Measurements from ENCODE around the gene PGAP6. TPM values are rescaled to one million over a fixed set of nuclear protein-coding genes. Genes with fewer than 3 reads are reported as not detected.

PGAP6 gene
- total and polyA plus RNA-seq, 2 of the 13 experiments (the other 11 are each of a cell fraction or from before 2014, with no cell fraction given): 52.7 to 136 TPM

- TF ChIP-seq, protein P1, sequence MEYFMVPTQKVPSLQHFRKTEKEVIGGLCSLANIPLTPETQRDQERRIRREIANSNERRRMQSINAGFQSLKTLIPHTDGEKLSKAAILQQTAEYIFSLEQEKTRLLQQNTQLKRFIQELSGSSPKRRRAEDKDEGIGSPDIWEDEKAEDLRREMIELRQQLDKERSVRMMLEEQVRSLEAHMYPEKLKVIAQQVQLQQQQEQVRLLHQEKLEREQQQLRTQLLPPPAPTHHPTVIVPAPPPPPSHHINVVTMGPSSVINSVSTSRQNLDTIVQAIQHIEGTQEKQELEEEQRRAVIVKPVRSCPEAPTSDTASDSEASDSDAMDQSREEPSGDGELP (IDR thresholded peaks at IDR 0.05; ENCODE audit: borderline replicate concordance, low read depth): no peak
- no peak for TF ChIP-seq ZBTB34 (CRISPR knock-in tag; IDR thresholded peaks at IDR 0.05)
- no peak for TF ChIP-seq HOXA9 (CRISPR knock-in tag; IDR thresholded peaks at IDR 0.05; ENCODE audit: borderline replicate concordance)
- TF ChIP-seq SAFB2 (CRISPR knock-in tag; IDR thresholded peaks at IDR 0.05; ENCODE audit: borderline replicate concordance, low read depth): no peak
- TF ChIP-seq CTCF (CRISPR knock-in tag; IDR thresholded peaks at IDR 0.05): peak; percentile 37
- TF ChIP-seq, protein P2, sequence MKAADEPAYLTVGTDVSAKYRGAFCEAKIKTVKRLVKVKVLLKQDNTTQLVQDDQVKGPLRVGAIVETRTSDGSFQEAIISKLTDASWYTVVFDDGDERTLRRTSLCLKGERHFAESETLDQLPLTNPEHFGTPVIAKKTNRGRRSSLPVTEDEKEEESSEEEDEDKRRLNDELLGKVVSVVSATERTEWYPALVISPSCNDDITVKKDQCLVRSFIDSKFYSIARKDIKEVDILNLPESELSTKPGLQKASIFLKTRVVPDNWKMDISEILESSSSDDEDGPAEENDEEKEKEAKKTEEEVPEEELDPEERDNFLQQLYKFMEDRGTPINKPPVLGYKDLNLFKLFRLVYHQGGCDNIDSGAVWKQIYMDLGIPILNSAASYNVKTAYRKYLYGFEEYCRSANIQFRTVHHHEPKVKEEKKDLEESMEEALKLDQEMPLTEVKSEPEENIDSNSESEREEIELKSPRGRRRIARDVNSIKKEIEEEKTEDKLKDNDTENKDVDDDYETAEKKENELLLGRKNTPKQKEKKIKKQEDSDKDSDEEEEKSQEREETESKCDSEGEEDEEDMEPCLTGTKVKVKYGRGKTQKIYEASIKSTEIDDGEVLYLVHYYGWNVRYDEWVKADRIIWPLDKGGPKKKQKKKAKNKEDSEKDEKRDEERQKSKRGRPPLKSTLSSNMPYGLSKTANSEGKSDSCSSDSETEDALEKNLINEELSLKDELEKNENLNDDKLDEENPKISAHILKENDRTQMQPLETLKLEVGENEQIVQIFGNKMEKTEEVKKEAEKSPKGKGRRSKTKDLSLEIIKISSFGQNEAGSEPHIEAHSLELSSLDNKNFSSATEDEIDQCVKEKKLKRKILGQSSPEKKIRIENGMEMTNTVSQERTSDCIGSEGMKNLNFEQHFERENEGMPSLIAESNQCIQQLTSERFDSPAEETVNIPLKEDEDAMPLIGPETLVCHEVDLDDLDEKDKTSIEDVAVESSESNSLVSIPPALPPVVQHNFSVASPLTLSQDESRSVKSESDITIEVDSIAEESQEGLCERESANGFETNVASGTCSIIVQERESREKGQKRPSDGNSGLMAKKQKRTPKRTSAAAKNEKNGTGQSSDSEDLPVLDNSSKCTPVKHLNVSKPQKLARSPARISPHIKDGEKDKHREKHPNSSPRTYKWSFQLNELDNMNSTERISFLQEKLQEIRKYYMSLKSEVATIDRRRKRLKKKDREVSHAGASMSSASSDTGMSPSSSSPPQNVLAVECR (CRISPR knock-in tag; IDR thresholded peaks at IDR 0.05; ENCODE audit: borderline replicate concordance): peak; percentile 10; the same call in 1 of the 2 replicates
- TF ChIP-seq ZNF788 (CRISPR knock-in tag; IDR thresholded peaks at IDR 0.05; ENCODE audit: borderline replicate concordance): peak; percentile 68; the same call in 1 of the 2 replicates
- no peak for TF ChIP-seq ZNF264 (CRISPR knock-in tag; IDR thresholded peaks at IDR 0.05)
- no peak for TF ChIP-seq ZNF660 (CRISPR knock-in tag; IDR thresholded peaks at IDR 0.05; ENCODE audit: borderline replicate concordance, low read depth)
- TF ChIP-seq, protein P3, sequence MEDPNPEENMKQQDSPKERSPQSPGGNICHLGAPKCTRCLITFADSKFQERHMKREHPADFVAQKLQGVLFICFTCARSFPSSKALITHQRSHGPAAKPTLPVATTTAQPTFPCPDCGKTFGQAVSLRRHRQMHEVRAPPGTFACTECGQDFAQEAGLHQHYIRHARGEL (CRISPR knock-in tag; IDR thresholded peaks at IDR 0.05): no peak
- TF ChIP-seq, protein P4, sequence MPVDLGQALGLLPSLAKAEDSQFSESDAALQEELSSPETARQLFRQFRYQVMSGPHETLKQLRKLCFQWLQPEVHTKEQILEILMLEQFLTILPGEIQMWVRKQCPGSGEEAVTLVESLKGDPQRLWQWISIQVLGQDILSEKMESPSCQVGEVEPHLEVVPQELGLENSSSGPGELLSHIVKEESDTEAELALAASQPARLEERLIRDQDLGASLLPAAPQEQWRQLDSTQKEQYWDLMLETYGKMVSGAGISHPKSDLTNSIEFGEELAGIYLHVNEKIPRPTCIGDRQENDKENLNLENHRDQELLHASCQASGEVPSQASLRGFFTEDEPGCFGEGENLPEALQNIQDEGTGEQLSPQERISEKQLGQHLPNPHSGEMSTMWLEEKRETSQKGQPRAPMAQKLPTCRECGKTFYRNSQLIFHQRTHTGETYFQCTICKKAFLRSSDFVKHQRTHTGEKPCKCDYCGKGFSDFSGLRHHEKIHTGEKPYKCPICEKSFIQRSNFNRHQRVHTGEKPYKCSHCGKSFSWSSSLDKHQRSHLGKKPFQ (CRISPR knock-in tag; IDR thresholded peaks at IDR 0.05; ENCODE audit: insufficient replicate concordance): no peak
- TF ChIP-seq GLI4 (CRISPR knock-in tag; IDR thresholded peaks at IDR 0.05; ENCODE audit: borderline replicate concordance): no peak
- no peak for TF ChIP-seq ZFP62 (CRISPR knock-in tag; IDR thresholded peaks at IDR 0.05)
Measured at GRCh38 chr16:363110-363765, 18.5 kb downstream of the PGAP6 start (continued).
